Measurements from ENCODE around the gene MEX3C. TPM values are rescaled to one million over a fixed set of nuclear protein-coding genes. Genes with fewer than 3 reads are reported as not detected.

The MEX3C gene
- total and polyA plus RNA-seq, 2 of the 4 experiments (the other 2 are of a cell fraction) = 26.0 to 50.9 TPM

DNA sequence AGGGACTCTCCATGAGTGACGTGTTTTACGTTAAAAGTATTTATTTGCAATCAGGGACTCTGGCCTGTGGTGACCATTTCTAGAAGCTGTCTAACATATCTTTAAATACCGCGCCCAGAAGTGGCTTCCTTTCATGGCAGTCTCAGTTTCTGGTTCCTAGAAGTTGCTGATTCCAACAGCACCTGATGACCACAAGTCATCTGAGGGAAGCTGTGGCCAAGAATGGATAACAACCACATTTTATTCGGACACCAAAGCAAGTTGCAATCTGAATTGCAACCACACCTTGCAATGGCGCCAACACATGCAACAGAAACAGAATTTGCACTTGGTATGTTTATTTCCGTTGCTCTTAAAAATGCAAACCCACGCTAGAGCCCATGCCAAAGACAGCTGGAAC, 33.1 kb downstream of the MEX3C start:
- no peak overlapping the region for H2AK9ac ChIP-seq (replicated peaks; ENCODE audit: low read depth, low read length, poor library complexity)
- no peak overlapping the region for H3K4me3 ChIP-seq (ENCODE audit: insufficient read depth, low read depth, low read length)
- ChIA-PET POLR2A (ENCODE audit: unreplicated experiment) (no interaction called here), CTCF (interaction anchor here (0.8 kb wide), 1 partner anchor 28 kb away, joined by 3 read pairs; no protein-coding TSS in a partner anchor)
- H3K23ac ChIP-seq (ENCODE audit: low read depth, low read length) = no peak overlapping the region
- H3K36me3 ChIP-seq (ENCODE audit: control insufficient read depth, insufficient read depth, low read length) = no peaks in the 10 kb centered on the region
- no peaks in the 10 kb centered on the region for H3K27me3 ChIP-seq (ENCODE audit: control insufficient read depth, insufficient read depth, low read length)
- no peaks in the 10 kb centered on the region for H3K4me1 ChIP-seq (ENCODE audit: control insufficient read depth, insufficient read depth, low read length)
- H4K8ac ChIP-seq (ENCODE audit: low read depth in 2 of 2, low read length in 2 of 2) = no peak overlapping the region
- no peak for TF ChIP-seq BHLHE40 (IDR thresholded peaks at IDR 0.05; ENCODE audit: low read depth, low read length)
- no peak for TF ChIP-seq NFE2L2 (IDR thresholded peaks at IDR 0.05; ENCODE audit: low read depth, low read length)
- TF ChIP-seq CEBPB (IDR thresholded peaks at IDR 0.05; ENCODE audit: low read depth, low read length) = no peak
- TF ChIP-seq, protein P1, sequence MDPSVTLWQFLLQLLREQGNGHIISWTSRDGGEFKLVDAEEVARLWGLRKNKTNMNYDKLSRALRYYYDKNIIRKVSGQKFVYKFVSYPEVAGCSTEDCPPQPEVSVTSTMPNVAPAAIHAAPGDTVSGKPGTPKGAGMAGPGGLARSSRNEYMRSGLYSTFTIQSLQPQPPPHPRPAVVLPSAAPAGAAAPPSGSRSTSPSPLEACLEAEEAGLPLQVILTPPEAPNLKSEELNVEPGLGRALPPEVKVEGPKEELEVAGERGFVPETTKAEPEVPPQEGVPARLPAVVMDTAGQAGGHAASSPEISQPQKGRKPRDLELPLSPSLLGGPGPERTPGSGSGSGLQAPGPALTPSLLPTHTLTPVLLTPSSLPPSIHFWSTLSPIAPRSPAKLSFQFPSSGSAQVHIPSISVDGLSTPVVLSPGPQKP (IDR thresholded peaks at IDR 0.05; ENCODE audit: borderline replicate concordance, low read depth, low read length) = no peak
- TF ChIP-seq, protein P2, sequence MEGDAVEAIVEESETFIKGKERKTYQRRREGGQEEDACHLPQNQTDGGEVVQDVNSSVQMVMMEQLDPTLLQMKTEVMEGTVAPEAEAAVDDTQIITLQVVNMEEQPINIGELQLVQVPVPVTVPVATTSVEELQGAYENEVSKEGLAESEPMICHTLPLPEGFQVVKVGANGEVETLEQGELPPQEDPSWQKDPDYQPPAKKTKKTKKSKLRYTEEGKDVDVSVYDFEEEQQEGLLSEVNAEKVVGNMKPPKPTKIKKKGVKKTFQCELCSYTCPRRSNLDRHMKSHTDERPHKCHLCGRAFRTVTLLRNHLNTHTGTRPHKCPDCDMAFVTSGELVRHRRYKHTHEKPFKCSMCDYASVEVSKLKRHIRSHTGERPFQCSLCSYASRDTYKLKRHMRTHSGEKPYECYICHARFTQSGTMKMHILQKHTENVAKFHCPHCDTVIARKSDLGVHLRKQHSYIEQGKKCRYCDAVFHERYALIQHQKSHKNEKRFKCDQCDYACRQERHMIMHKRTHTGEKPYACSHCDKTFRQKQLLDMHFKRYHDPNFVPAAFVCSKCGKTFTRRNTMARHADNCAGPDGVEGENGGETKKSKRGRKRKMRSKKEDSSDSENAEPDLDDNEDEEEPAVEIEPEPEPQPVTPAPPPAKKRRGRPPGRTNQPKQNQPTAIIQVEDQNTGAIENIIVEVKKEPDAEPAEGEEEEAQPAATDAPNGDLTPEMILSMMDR (conservative IDR thresholded peaks at IDR 0.05; ENCODE audit: low read depth, low read length) = no peak
- no peak for TF ChIP-seq MXI1 (IDR thresholded peaks at IDR 0.05; ENCODE audit: borderline replicate concordance, low read depth, low read length)
- no peak for TF ChIP-seq CHD1 (IDR thresholded peaks at IDR 0.05; ENCODE audit: low read depth, low read length)
- no peak for TF ChIP-seq RAD21 (IDR thresholded peaks at IDR 0.05; ENCODE audit: low read length)
- H3K9ac ChIP-seq (ENCODE audit: low read depth, low read length) = no peak overlapping the region
- H2AK5ac ChIP-seq (ENCODE audit: low read depth, low read length) = no peak overlapping the region
- H4K91ac ChIP-seq (ENCODE audit: insufficient read depth, low read depth, low read length) = no peak overlapping the region
- no peak overlapping the region for H2BK120ac ChIP-seq (ENCODE audit: low read depth, low read length)
- no peak overlapping the region for H3K27ac ChIP-seq (ENCODE audit: insufficient read depth, low read length)
- H3K9me3 ChIP-seq (ENCODE audit: control insufficient read depth, insufficient read depth, low read length) = no peaks in the 10 kb centered on the region
- in situ Hi-C loops (cut with MboI; ENCODE audit: low sequenced_read_pairs) (no loop called here), intact Hi-C loops (cut with micrococcal nuclease) (no loop called here), dilution Hi-C loops (cut with HindIII; ENCODE audit: low sequenced_read_pairs, unreplicated experiment) (no loop called here)
- 90% methylated on average over 4 of the region's 8 CpGs; no CpG with 5 or more reads in 1 of the 2 experiments for WGBS, 2 experiments (ENCODE audit: extremely low coverage in 2 of 2, insufficient read length in 1 of 2)
- ATAC-seq (ENCODE audit: low read depth) (no peak), DNase-seq (no peak)
- no peak overlapping the region for H4K5ac ChIP-seq (ENCODE audit: low read depth, low read length)
- H2BK20ac ChIP-seq (ENCODE audit: low read depth, low read length) = no peak overlapping the region
- no peak overlapping the region for H3K14ac ChIP-seq (replicated peaks; ENCODE audit: low read depth, low read length)
- H3K56ac ChIP-seq (ENCODE audit: extremely low read depth, insufficient read depth, low read length) = no peak overlapping the region
- no peak overlapping the region for H3K4ac ChIP-seq (ENCODE audit: low read depth, low read length)
- no peak overlapping the region for H2BK5ac ChIP-seq (ENCODE audit: low read depth, low read length, poor library complexity, severe bottlenecking)
- no peaks in the 10 kb centered on the region for H3K79me1 ChIP-seq (ENCODE audit: low read depth in 1 of 2, low read length in 2 of 2)
- H3K9me1 ChIP-seq (ENCODE audit: insufficient read depth, low read length) = peaks cover 3% of the 10 kb centered on the region; the same call in 1 of the 2 replicates
- no peak overlapping the region for H3K4me2 ChIP-seq (ENCODE audit: low read depth, low read length)
- no TSS peak for BruUV-seq (replicated peaks)
- no peaks in the 10 kb centered on the region for H4K20me1 ChIP-seq (ENCODE audit: insufficient read depth, low read length)
- H2BK15ac ChIP-seq (ENCODE audit: low read depth, low read length) = no peak overlapping the region
- H2AFZ ChIP-seq (replicated peaks; ENCODE audit: low read length, poor library complexity) = no peak overlapping the region
- H3K18ac ChIP-seq (ENCODE audit: low read depth, low read length) = no peak overlapping the region
